GM13977 (cell line): ENCODE results near the gene RYR1.

Experiments
- DNase-seq: peaks from one replicate; pipeline ENCODE4 v3.0.0; 2012; ENCODE audit warnings: low spot score
- CTCF ChIP-seq: IDR thresholded peaks from 2 replicates; pipeline ENCODE4 v1.5.1; 2012; ENCODE audit warnings: mild to moderate bottlenecking, control low read depth; ENCODE audit not compliant: insufficient read depth; ENCODE audit errors: extremely low read depth, missing control alignments
- in situ Hi-C: fragments of 300-500 bp; cut with MboI; formaldehyde crosslinking; loops from one replicate; pipeline ENCODE4 v1.12.0; 2022; ENCODE audit warnings: low sequenced_read_pairs, low pct_unique_long_range_greater_than_20kb, mixed read lengths, inconsistent platforms; ENCODE audit not compliant: unreplicated experiment

RYR1 gene

DNA sequence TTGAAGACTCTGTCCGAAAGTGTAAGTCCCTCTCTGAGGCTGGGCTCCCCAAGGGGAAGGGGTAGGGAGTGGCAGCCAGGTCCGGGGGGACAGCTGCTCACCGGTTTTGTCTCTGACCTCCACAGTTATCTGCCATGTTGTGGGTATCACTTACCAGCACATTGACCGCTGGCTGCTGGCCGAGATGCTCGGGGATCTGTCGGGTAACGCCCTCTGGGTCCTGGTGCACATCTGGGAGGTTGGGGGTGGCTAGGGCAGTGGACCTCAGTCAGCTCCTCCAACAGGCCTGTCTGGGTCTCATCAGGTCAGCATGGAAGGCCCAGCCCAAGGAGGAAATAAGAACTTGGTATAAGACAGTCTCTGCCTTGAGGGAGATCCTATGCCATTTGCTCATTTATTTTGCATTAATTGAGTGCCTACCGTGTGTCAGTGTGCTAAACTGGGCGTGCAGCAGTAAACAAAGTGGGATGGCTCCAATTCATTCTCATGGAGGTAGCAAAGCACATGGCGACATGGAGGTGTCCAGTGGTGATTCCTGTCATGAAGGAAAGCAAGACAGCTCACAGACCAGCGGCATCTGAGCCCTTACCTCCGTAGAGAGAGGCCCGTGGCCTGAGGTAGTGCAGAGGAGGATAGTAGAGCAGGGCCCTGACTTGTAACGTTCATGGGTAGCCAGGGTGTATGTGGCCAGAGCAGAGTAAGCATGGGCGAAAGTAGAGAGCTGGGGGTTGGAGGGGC, 199.2 kb downstream of the RYR1 start:
- TF ChIP-seq CTCF = no peak
- DNase-seq = no peak
- in situ Hi-C loops = loop anchor here (5.0 kb wide), 1 partner anchor 85 kb away; no protein-coding TSS in a partner anchor

DNA sequence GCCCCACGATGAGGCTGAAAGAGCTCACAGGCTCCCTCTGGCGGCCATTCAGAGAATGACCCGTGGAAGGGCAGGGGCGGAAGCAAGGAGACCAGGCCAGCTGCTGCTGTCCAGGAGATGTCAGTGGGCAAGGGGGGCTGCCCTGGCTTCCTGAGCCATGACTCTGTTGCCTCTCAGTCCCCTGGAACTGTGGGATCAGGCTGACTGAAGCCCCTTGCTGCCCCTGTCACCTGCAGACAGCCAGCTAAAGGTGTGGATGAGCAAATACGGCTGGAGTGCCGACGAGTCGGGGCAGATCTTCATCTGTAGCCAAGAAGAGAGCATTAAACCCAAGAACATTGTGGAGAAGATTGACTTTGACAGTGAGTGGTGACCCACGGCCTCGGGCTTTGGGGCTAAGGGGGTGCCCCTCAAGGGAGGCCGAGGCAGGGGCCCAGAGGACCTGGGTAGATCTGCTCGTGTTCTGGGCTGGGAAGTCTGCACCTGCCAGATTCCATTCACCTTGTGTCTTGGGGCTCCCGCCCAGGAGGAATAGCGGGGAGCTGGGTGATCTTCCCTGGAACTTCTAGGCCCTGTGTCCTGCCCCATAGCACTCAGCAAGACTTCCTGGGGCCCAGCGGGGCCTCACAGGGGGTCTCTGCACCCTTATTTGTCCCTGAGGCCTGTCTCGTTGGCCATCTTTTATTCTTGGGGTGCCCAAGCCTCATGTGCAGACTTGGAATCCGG, 201.4 kb downstream of the RYR1 start:
- in situ Hi-C loops = loop anchor here (5.0 kb wide), 1 partner anchor 88 kb away; no protein-coding TSS in a partner anchor
- DNase-seq = peak; percentile 79
- TF ChIP-seq CTCF = peak; percentile 89

GRCh38 chr19:38635483-38636399, 202.2 kb downstream of the RYR1 start:
- in situ Hi-C loops = no loop called here
- DNase-seq = no peak
- no peak for TF ChIP-seq CTCF
